MCF 10A (cell line): ENCODE data around the gene IL12A. TPM values are rescaled to one million over a fixed set of nuclear protein-coding genes. Genes with fewer than 3 reads are reported as not detected.
A peak's percentile ranks its signal among the peaks of the same experiment; 100 is the strongest.

Source experiments
- BruUV-seq: library from RNA; stranded (reverse); fragments of 400-500 nt; replicated peaks from 2 replicates; lab custom pipeline; 2021; lab: Mats Ljungman, UMichigan
- CTCF ChIA-PET: fragments of 300-600 bp; sonication (Branson Sonifier 250); formaldehyde crosslinking; extraction: SDS; loops from one replicate; lab custom pipeline; 2021; ENCODE audit warnings: antibody characterized with exemption, inconsistent platforms; lab: Yijun Ruan, JAX
- POLR2A ChIA-PET: fragments of 300-600, 350-650 bp; sonication (Branson Sonifier 250); formaldehyde crosslinking; extraction: SDS; loops from one replicate; lab custom pipeline; 2020; ENCODE audit warnings: antibody characterized with exemption, inconsistent platforms; lab: Yijun Ruan, JAX
- DNase-seq: peaks from one replicate; pipeline ENCODE4 v3.0.0-alpha.2; 2018; ENCODE audit not compliant: unreplicated experiment
- H3K27ac Mint-ChIP-seq: one replicate; pipeline ENCODE4 v1.8.0; 2022; ENCODE audit warnings: mild to moderate bottlenecking, low read depth, mixed read lengths; ENCODE audit not compliant: unreplicated experiment
- H3K27me3 Mint-ChIP-seq: one replicate; pipeline ENCODE4 v1.8.0; 2022; ENCODE audit warnings: mixed read lengths; ENCODE audit not compliant: insufficient read depth, unreplicated experiment
- H3K36me3 Mint-ChIP-seq: one replicate; pipeline ENCODE4 v1.8.0; 2022; ENCODE audit warnings: mild to moderate bottlenecking, moderate library complexity, mixed read lengths; ENCODE audit not compliant: insufficient read depth, unreplicated experiment
- H3K4me1 Mint-ChIP-seq: one replicate; pipeline ENCODE4 v1.8.0; 2022; ENCODE audit warnings: mixed read lengths; ENCODE audit not compliant: insufficient read depth, unreplicated experiment
- H3K4me3 Mint-ChIP-seq: one replicate; pipeline ENCODE4 v1.8.0; 2022; ENCODE audit warnings: mild to moderate bottlenecking, moderate library complexity, mixed read lengths; ENCODE audit not compliant: unreplicated experiment
- H3K9me3 Mint-ChIP-seq: one replicate; pipeline ENCODE4 v1.8.0; 2022; ENCODE audit warnings: mixed read lengths; ENCODE audit not compliant: unreplicated experiment
- intact Hi-C: fragments of 100-400 bp; cut with micrococcal nuclease; formaldehyde crosslinking; loops from 2 replicates; pipeline ENCODE4 v1.14.1; 2022
- total RNA-seq: library from RNA; stranded (reverse); gene quantifications from 2 replicates; pipeline ENCODE4 v1.2.3, GENCODE V29; 2022
- TF ChIP-seq, protein P1 (sequence below): fragments of 200-600 bp; IDR thresholded peaks from one replicate; pipeline ENCODE4 v1.8.0; 2022; ENCODE audit warnings: antibody characterized with exemption, mild to moderate bottlenecking; ENCODE audit not compliant: unreplicated experiment

The IL12A gene
- total RNA-seq, 1 experiment from 2014 or later, result 1.7 TPM

DNA sequence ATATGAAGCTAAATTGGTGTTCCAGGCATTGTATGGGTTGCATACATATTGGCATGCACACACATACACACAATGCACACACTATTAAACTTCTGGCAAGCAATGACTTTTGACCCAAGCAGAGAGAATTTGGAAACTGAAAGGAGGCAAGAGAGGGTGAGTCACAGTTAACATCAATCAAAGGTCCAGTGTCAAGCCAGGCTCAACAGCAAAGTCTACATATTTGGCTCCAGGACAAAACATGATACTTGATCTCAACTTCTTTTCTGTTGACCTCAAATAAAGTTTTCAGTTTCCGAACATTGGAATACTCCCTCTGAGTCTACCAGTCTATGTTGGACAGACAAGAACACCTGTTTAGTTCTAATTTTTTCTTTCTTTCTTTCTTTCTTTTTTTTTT, 28.3 kb downstream of the IL12A start:
- Mint-ChIP-seq H3K36me3 (no peaks in the 10 kb centered on the region), H3K4me1 (peaks cover 5% of the 10 kb centered on the region), H3K27me3 (peaks cover 22% of the 10 kb centered on the region), H3K27ac (no peak overlapping the region), H3K9me3 (no peaks in the 10 kb centered on the region), H3K4me3 (no peak overlapping the region)
- TF ChIP-seq, protein P1, sequence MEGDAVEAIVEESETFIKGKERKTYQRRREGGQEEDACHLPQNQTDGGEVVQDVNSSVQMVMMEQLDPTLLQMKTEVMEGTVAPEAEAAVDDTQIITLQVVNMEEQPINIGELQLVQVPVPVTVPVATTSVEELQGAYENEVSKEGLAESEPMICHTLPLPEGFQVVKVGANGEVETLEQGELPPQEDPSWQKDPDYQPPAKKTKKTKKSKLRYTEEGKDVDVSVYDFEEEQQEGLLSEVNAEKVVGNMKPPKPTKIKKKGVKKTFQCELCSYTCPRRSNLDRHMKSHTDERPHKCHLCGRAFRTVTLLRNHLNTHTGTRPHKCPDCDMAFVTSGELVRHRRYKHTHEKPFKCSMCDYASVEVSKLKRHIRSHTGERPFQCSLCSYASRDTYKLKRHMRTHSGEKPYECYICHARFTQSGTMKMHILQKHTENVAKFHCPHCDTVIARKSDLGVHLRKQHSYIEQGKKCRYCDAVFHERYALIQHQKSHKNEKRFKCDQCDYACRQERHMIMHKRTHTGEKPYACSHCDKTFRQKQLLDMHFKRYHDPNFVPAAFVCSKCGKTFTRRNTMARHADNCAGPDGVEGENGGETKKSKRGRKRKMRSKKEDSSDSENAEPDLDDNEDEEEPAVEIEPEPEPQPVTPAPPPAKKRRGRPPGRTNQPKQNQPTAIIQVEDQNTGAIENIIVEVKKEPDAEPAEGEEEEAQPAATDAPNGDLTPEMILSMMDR, result no peak
- POLR2A ChIA-PET, result no interaction called here
- intact Hi-C loops, result no loop called here
- peak; percentile 84 for DNase-seq
- no TSS peak for BruUV-seq
- CTCF ChIA-PET, result interaction anchor here (0.6 to 3.5 kb wide), 7 partner anchors 11 to 190 kb away, joined by 3 to 27 read pairs (median 7); partner anchors contain the start of gene IL12A

DNA sequence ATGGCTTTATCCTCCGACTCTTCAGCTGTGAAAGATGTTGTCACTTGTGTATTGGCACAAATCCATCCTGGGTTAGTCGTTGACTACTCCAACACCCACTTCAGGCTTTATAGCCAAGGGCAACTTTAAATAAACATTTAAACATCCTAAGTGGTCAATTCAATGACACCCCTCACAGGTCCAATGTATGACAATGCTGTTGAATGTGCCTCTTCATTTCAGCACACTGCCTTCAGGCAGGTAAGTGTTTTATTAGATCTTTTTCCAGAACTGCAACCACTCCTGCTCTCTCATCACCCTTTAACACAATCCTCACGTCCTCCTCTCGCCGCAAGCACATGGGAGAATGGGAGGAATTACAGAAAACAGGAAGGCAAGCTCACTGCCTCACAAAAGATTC, 30.3 kb downstream of the IL12A start:
- Mint-ChIP-seq H3K27me3 (peaks cover 22% of the 10 kb centered on the region), H3K4me1 (peaks cover 5% of the 10 kb centered on the region), H3K9me3 (no peaks in the 10 kb centered on the region), H3K36me3 (no peaks in the 10 kb centered on the region), H3K27ac (no peak overlapping the region), H3K4me3 (no peak overlapping the region)
- no TSS peak for BruUV-seq
- DNase-seq, result no peak
- intact Hi-C loops, result no loop called here
- CTCF ChIA-PET, result interaction anchor here (0.6 to 1.5 kb wide), 2 partner anchors 13 to 26 kb away, joined by 3 read pairs; no protein-coding TSS in a partner anchor
- POLR2A ChIA-PET, result no interaction called here
- TF ChIP-seq, protein P1, result no peak

DNA sequence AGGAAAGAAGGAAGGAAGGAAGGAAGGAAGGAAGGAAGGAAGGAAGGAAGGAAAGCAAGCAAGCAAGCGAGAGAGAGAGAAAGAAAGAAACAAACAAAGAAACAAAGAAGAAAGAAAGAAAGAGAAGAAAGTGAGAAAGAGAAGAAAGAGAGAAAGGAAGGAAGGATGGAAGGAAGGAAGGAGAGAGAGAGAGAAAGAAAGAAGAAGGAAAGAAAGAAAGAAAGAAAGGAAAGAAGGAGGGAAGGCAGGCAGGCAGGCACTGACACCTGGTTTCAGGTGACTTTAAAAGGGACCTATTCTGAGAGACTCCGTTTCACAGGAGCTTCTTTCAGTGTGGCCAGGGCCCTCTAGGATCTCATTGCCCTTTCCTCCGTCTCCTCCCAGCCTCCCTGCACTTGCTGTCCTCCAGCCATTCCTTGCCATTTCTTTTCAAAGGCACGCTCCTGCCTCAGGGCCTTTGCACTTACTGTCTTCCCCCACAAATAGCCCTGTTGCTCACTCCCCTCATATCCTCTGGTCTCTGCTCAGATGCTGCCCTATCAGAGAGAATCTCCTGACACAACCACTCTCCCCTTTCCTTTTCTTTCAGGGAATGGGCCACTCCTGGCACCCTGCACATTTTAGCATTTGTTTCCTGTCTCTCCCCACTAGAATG, 31.5 kb downstream of the IL12A start:
- no peaks in the 10 kb centered on the region for H3K9me3 Mint-ChIP-seq
- intact Hi-C loops, result no loop called here
- CTCF ChIA-PET, result interaction anchor here (0.6 to 1.5 kb wide), 2 partner anchors 14 to 31 kb away, joined by 3 read pairs; no protein-coding TSS in a partner anchor

DNA sequence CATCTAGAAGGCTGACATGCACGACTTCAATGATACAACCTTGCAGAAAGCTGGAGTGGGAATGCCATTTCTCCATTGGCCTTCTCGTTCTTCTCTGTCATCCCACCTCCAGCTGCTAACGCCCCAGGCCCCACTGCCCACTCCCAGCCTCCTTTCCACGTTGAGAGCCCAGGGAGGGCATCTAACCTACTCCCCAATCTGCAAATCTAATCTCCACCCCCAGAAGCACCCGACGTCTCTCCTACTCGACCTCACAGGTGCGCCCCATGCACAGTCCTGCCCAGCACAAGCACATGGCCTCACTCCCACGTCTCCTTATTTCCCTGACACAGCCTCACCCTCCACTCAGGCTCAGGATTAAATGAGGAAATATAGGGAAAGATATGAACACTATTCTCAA, 33.4 kb downstream of the IL12A start:
- Mint-ChIP-seq H3K27me3 (peaks cover 22% of the 10 kb centered on the region), H3K9me3 (no peaks in the 10 kb centered on the region), H3K36me3 (no peaks in the 10 kb centered on the region), H3K4me1 (peaks cover 2% of the 10 kb centered on the region), H3K27ac (no peak overlapping the region), H3K4me3 (no peak overlapping the region)
- POLR2A ChIA-PET, result no interaction called here
- intact Hi-C loops, result no loop called here
- no peak for DNase-seq
- TF ChIP-seq, protein P1, result no peak
- BruUV-seq, result no TSS peak
- CTCF ChIA-PET, result interaction anchor here (0.7 to 1.9 kb wide), 5 partner anchors 16 to 498 kb away, joined by 3 to 6 read pairs (median 5); no protein-coding TSS in a partner anchor

More for the DNA sequence above, 31.5 kb downstream of the IL12A start:
- POLR2A ChIA-PET, result no interaction called here
- Mint-ChIP-seq H3K4me3 (no peak overlapping the region), H3K4me1 (peaks cover 5% of the 10 kb centered on the region), H3K27me3 (peaks cover 22% of the 10 kb centered on the region), H3K27ac (no peak overlapping the region), H3K36me3 (no peaks in the 10 kb centered on the region)
- TF ChIP-seq, protein P1, result no peak
- DNase-seq, result no peak
- no TSS peak for BruUV-seq
